DOHH2 (cell line): ENCODE data around the gene CITED4.

ENCODE experiments used
- H3F3A ChIP-seq: fragments of 200-600 bp; sonication (generic), shearing (Covaris generic); 2 replicates; pipeline ENCODE4 v1.6.0; 2016; ENCODE audit warnings: antibody characterized with exemption, mild to moderate bottlenecking; ENCODE audit not compliant: control insufficient read depth, insufficient read depth
- H3K27ac ChIP-seq: fragments of 200-600 bp; sonication (generic); 2 replicates; pipeline ENCODE4 v1.5.1; 2014; ENCODE audit warnings: low read depth, mild to moderate bottlenecking, low read length, moderate library complexity
- H3K27me3 ChIP-seq: fragments of 200-600 bp; sonication (generic); 2 replicates; pipeline ENCODE4 v1.6.1; 2014; ENCODE audit warnings: mild to moderate bottlenecking, low read length, mixed read lengths; ENCODE audit not compliant: control insufficient read depth
- H3K36me3 ChIP-seq: fragments of 200-600 bp; sonication (generic); 2 replicates; pipeline ENCODE4 v1.6.1; 2014; ENCODE audit warnings: mild to moderate bottlenecking, low read length, moderate library complexity, mixed read lengths; ENCODE audit not compliant: control insufficient read depth
- H3K4me1 ChIP-seq: fragments of 200-600 bp; sonication (generic); 2 replicates; pipeline ENCODE4 v1.6.1; 2014; ENCODE audit warnings: mild to moderate bottlenecking, low read length, mixed read lengths; ENCODE audit not compliant: control insufficient read depth
- H3K4me2 ChIP-seq: fragments of 200-600 bp; sonication (generic); 2 replicates; pipeline ENCODE4 v1.6.0; 2014; ENCODE audit warnings: mild to moderate bottlenecking, low read length, moderate library complexity
- H3K4me3 ChIP-seq: fragments of 200-600 bp; sonication (generic); 2 replicates; pipeline ENCODE4 v1.5.1; 2014; ENCODE audit warnings: mild to moderate bottlenecking, low read length, mixed read lengths
- H3K79me2 ChIP-seq: fragments of 200-600 bp; sonication (generic); 2 replicates; pipeline ENCODE4 v1.6.1; 2014; ENCODE audit warnings: mild to moderate bottlenecking, low read length, mixed read lengths; ENCODE audit not compliant: control insufficient read depth
- H3K9me2 ChIP-seq: fragments of 200-600 bp; sonication (generic); replicated peaks from 2 replicates; pipeline ENCODE4 v1.6.1; 2014; ENCODE audit warnings: mild to moderate bottlenecking, low read length, mixed read lengths; ENCODE audit not compliant: control insufficient read depth
- H3K9me3 ChIP-seq: fragments of 200-600 bp; sonication (generic); 2 replicates; pipeline ENCODE4 v1.6.1; 2014; ENCODE audit warnings: antibody characterized with exemption, low read length, mixed read lengths; ENCODE audit not compliant: control insufficient read depth, insufficient read depth
- H4K20me1 ChIP-seq: fragments of 200-600 bp; sonication (generic); 2 replicates; pipeline ENCODE4 v1.6.0; 2014; ENCODE audit warnings: low read depth, mild to moderate bottlenecking, antibody characterized with exemption, low read length, moderate library complexity; ENCODE audit not compliant: control insufficient read depth, insufficient read depth
- CTCF ChIP-seq: fragments of 200-600 bp; sonication (generic); IDR thresholded peaks from one replicate; pipeline ENCODE4 v1.5.1; 2014; ENCODE audit warnings: antibody characterized with exemption, mild to moderate bottlenecking, low read depth, low read length; ENCODE audit not compliant: poor library complexity, severe bottlenecking
- EZH2phosphoT487 ChIP-seq: fragments of 200-600 bp; sonication (generic); IDR thresholded peaks from 2 replicates; pipeline ENCODE4 v1.6.1; 2017; ENCODE audit warnings: borderline replicate concordance, mild to moderate bottlenecking, antibody characterized with exemption, low read length, moderate library complexity, mixed read lengths

The CITED4 gene

GRCh38 chr1:40862008-40862863, at the start of gene CITED4:
TSS of gene CITED4 (minus strand) at chr1:40862363. CDS start at chr1:40862127, 236 bp downstream.
- TF ChIP-seq EZH2phosphoT487, result no peak
- no peak for TF ChIP-seq CTCF
- Histone ChIP-seq H3K4me2 (peak within 1 kb of the TSS; percentile 55), H3K9me3 (no peaks in the 10 kb centered on the region), H3K9me2 (no peaks in the 10 kb centered on the region), H3K4me1 (no peaks in the 10 kb centered on the region), H3F3A (no peaks in the 10 kb centered on the region), H3K27me3 (peaks cover 16% of the 10 kb centered on the region; the same call in 1 of the 2 replicates), H3K27ac (no peak within 1 kb of the TSS), H4K20me1 (no peaks in the 10 kb centered on the region), H3K36me3 (no peaks in the 10 kb centered on the region), H3K4me3 (peak within 1 kb of the TSS; percentile 65), H3K79me2 (no peaks in the 10 kb centered on the region)

- Histone ChIP-seq H4K20me1 (no peaks in the 10 kb centered on the region), H3K9me3 (no peaks in the 10 kb centered on the region), H3K4me2 (no peak overlapping the region), H3K36me3 (no peaks in the 10 kb centered on the region), H3K27me3 (no peaks in the 10 kb centered on the region), H3K27ac (no peak overlapping the region), H3K4me1 (no peaks in the 10 kb centered on the region), H3K4me3 (no peak overlapping the region), H3K79me2 (no peaks in the 10 kb centered on the region), H3K9me2 (no peaks in the 10 kb centered on the region), H3F3A (no peaks in the 10 kb centered on the region)
- TF ChIP-seq CTCF, result no peak
Observed at GRCh38 chr1:40911105-40911504, 48.9 kb upstream of the CITED4 start.

- Histone ChIP-seq H3K4me1 (no peaks in the 10 kb centered on the region), H3K36me3 (no peaks in the 10 kb centered on the region), H4K20me1 (no peaks in the 10 kb centered on the region), H3K27me3 (no peaks in the 10 kb centered on the region), H3K79me2 (no peaks in the 10 kb centered on the region), H3F3A (no peaks in the 10 kb centered on the region), H3K4me2 (no peak overlapping the region), H3K4me3 (no peak overlapping the region), H3K9me3 (no peaks in the 10 kb centered on the region), H3K27ac (no peak overlapping the region), H3K9me2 (no peaks in the 10 kb centered on the region)
- TF ChIP-seq EZH2phosphoT487 (no peak), CTCF (no peak)
Observed at GRCh38 chr1:40909281-40909680, 47.1 kb upstream of the CITED4 start.
